Urinary bladder (tissue), 4 donors: ENCODE results near the gene ADCY2. TPM values are rescaled to one million over a fixed set of nuclear protein-coding genes. Genes with fewer than 3 reads are reported as not detected.

ENCODE experiments used
- DNase-seq: peaks from one replicate; pipeline ENCODE4 v3.0.0-alpha.2; 2015; ENCODE audit errors: extremely low spot score
- H3K27ac ChIP-seq: one replicate; pipeline ENCODE4 v1.5.1; 2013; ENCODE audit warnings: low read depth, mild to moderate bottlenecking, moderate library complexity
- H3K36me3 ChIP-seq: one replicate; pipeline ENCODE4 v1.6.1; 2013; ENCODE audit warnings: mild to moderate bottlenecking, moderate library complexity; ENCODE audit not compliant: insufficient read depth
- H3K4me1 ChIP-seq: one replicate; pipeline ENCODE4 v1.6.1; 2013; ENCODE audit warnings: mild to moderate bottlenecking, moderate library complexity; ENCODE audit not compliant: insufficient read depth
- H3K4me3 ChIP-seq: one replicate; pipeline ENCODE4 v1.5.1; 2013; ENCODE audit warnings: low read depth, low read length
- WGBS: extraction: QIAGEN DNeasy Blood & Tissue Kit; methylation state at CpG from one replicate; pipeline ENCODE4 v1.1.7; 2013; 5-methylcytosine and 5-hydroxymethylcytosine counted together
- polyA plus RNA-seq: library from polyadenylated mRNA; stranded (reverse); fragments of 200-250 nt; gene quantifications from one replicate; pipeline ENCODE4 v1.2.3, GENCODE V29; 2013
- total RNA-seq: library from RNA; depleted of rRNA; stranded (reverse); fragments of >200 nt; gene quantifications from one replicate; pipeline ENCODE4 v1.2.3, GENCODE V29; 2014
- donor health status: healthy with polysubstance abuse.
- donor health status: healthy.

The ADCY2 gene
- total and polyA plus RNA-seq, 2 donors = 6.5 to 6.6 TPM

- H3K4me3 ChIP-seq = no peak overlapping the region
- H3K4me1 ChIP-seq = no peaks in the 10 kb centered on the region
- no peak overlapping the region for H3K27ac ChIP-seq
- no peak for DNase-seq
- no peaks in the 10 kb centered on the region for H3K36me3 ChIP-seq
- WGBS = 69% methylated on average over 3 of the region's 3 CpGs
These were observed 121.1 kb downstream of the ADCY2 start for GRCh38 chr5:7517006-7517405.

- 51% methylated on average over 11 of the region's 11 CpGs for WGBS
- no peaks in the 10 kb centered on the region for H3K36me3 ChIP-seq
- no peak overlapping the region for H3K4me3 ChIP-seq
- no peaks in the 10 kb centered on the region for H3K4me1 ChIP-seq
- no peak overlapping the region for H3K27ac ChIP-seq
- no peak for DNase-seq
These were observed 123.1 kb downstream of the ADCY2 start for GRCh38 chr5:7518947-7519560.

GRCh38 chr5:7519564-7519963 is 123.6 kb downstream of the ADCY2 start:
- H3K4me3 ChIP-seq = no peak overlapping the region
- no peaks in the 10 kb centered on the region for H3K36me3 ChIP-seq
- 67% methylated on average over 5 of the region's 5 CpGs for WGBS

GRCh38 chr5:7529880-7530279 is 133.9 kb downstream of the ADCY2 start:
- H3K4me1 ChIP-seq = no peaks in the 10 kb centered on the region
- DNase-seq = no peak

More at GRCh38 chr5:7519564-7519963, 123.6 kb downstream of the ADCY2 start:
- Histone ChIP-seq H3K4me1 (no peaks in the 10 kb centered on the region), H3K27ac (no peak overlapping the region)
- no peak for DNase-seq

GRCh38 chr5:7533941-7534340 is 138.0 kb downstream of the ADCY2 start:
- Histone ChIP-seq H3K36me3 (no peaks in the 10 kb centered on the region), H3K4me3 (no peak overlapping the region), H3K4me1 (no peaks in the 10 kb centered on the region), H3K27ac (no peak overlapping the region)
- WGBS = 77% methylated on average over 1 of the region's 1 CpG
- DNase-seq = no peak

More at GRCh38 chr5:7529880-7530279, 133.9 kb downstream of the ADCY2 start:
- H3K36me3 ChIP-seq = no peaks in the 10 kb centered on the region
- no peak overlapping the region for H3K27ac ChIP-seq
- H3K4me3 ChIP-seq = no peak overlapping the region

GRCh38 chr5:7534505-7534904 is 138.6 kb downstream of the ADCY2 start:
- H3K36me3 ChIP-seq = no peaks in the 10 kb centered on the region
- no peak overlapping the region for H3K4me3 ChIP-seq
- H3K27ac ChIP-seq = no peak overlapping the region
- WGBS = 63% methylated on average over 3 of the region's 3 CpGs
- DNase-seq = no peak
- no peaks in the 10 kb centered on the region for H3K4me1 ChIP-seq

GRCh38 chr5:7537573-7537972 is 141.6 kb downstream of the ADCY2 start:
- WGBS = 91% methylated on average over 2 of the region's 2 CpGs
- H3K36me3 ChIP-seq = no peaks in the 10 kb centered on the region
- H3K4me1 ChIP-seq = no peaks in the 10 kb centered on the region
- H3K27ac ChIP-seq = no peak overlapping the region
- DNase-seq = no peak
- H3K4me3 ChIP-seq = no peak overlapping the region

GRCh38 chr5:7539571-7539970 is 143.6 kb downstream of the ADCY2 start:
- DNase-seq = no peak
- no peaks in the 10 kb centered on the region for H3K4me1 ChIP-seq
- H3K36me3 ChIP-seq = no peaks in the 10 kb centered on the region
- WGBS = 89% methylated on average over 5 of the region's 5 CpGs
- no peak overlapping the region for H3K4me3 ChIP-seq
- H3K27ac ChIP-seq = no peak overlapping the region

GRCh38 chr5:7540736-7541485 is 145.0 kb downstream of the ADCY2 start:
- H3K4me1 ChIP-seq = no peaks in the 10 kb centered on the region
- DNase-seq = no peak
- no peak overlapping the region for H3K4me3 ChIP-seq
- H3K36me3 ChIP-seq = no peaks in the 10 kb centered on the region
- 69% methylated on average over 9 of the region's 9 CpGs for WGBS
- no peak overlapping the region for H3K27ac ChIP-seq

GRCh38 chr5:7541898-7542297 is 146.0 kb downstream of the ADCY2 start:
- no peak for DNase-seq
- H3K27ac ChIP-seq = no peak overlapping the region
- H3K4me1 ChIP-seq = no peaks in the 10 kb centered on the region
- H3K36me3 ChIP-seq = no peaks in the 10 kb centered on the region
- no peak overlapping the region for H3K4me3 ChIP-seq
- WGBS = 85% methylated on average over 2 of the region's 2 CpGs

- no peak overlapping the region for H3K4me3 ChIP-seq
- no peaks in the 10 kb centered on the region for H3K36me3 ChIP-seq
- 73% methylated on average over 6 of the region's 6 CpGs for WGBS
- H3K4me1 ChIP-seq = no peaks in the 10 kb centered on the region
- H3K27ac ChIP-seq = no peak overlapping the region
- no peak for DNase-seq
These were observed 150.6 kb downstream of the ADCY2 start for GRCh38 chr5:7546555-7546954.

- H3K27ac ChIP-seq = no peak overlapping the region
- 42% methylated on average over 2 of the region's 2 CpGs for WGBS
- H3K4me1 ChIP-seq = no peaks in the 10 kb centered on the region
- no peaks in the 10 kb centered on the region for H3K36me3 ChIP-seq
- H3K4me3 ChIP-seq = no peak overlapping the region
- no peak for DNase-seq
These were observed 152.7 kb downstream of the ADCY2 start for GRCh38 chr5:7548596-7548995.

- no peak overlapping the region for H3K27ac ChIP-seq
- DNase-seq = no peak
- no peaks in the 10 kb centered on the region for H3K4me1 ChIP-seq
- no peak overlapping the region for H3K4me3 ChIP-seq
- 93% methylated on average over 2 of the region's 2 CpGs for WGBS
- H3K36me3 ChIP-seq = no peaks in the 10 kb centered on the region
These were observed 169.6 kb downstream of the ADCY2 start for GRCh38 chr5:7565559-7565958.

- no peak for DNase-seq
- Histone ChIP-seq H3K36me3 (no peaks in the 10 kb centered on the region), H3K27ac (no peak overlapping the region), H3K4me3 (no peak overlapping the region), H3K4me1 (no peaks in the 10 kb centered on the region)
- WGBS = 25% methylated on average over 7 of the region's 7 CpGs
These were observed 180.2 kb downstream of the ADCY2 start for GRCh38 chr5:7576023-7576715.
